Upper lobe of left lung (tissue), 4 donors: ENCODE results near the gene ENO3.

Experiments used
- CTCF ChIP-seq, 6 experiments: fragments of 450-650 bp in 4 of 6; fragments of 200-600 bp in 2 of 6; sonication (generic) in 2 of 6; IDR thresholded peaks; one replicate each; pipeline ENCODE4 v1.5.1; 2016 to 2019; ENCODE audit warnings: antibody characterized with exemption in 6 of 6
- EP300 ChIP-seq, 4 donors: sonication (generic); formaldehyde crosslinking; IDR thresholded peaks; one replicate each; pipeline ENCODE4 v1.5.1; 2017; ENCODE audit warnings: antibody characterized with exemption in 4 of 4, control low read depth in 2 of 4
- POLR2A ChIP-seq, 4 donors: fragments of 450-650 bp; IDR thresholded peaks; one replicate each; pipeline ENCODE4 v1.5.1; 2016 to 2017; ENCODE audit warnings: antibody characterized with exemption in 4 of 4, mild to moderate bottlenecking in 2 of 4

- TF ChIP-seq CTCF (IDR thresholded peaks at IDR 0.05) (no peak), POLR2A (IDR thresholded peaks at IDR 0.05) (no peak), EP300 (IDR thresholded peaks at IDR 0.05) (no peak)
Observed at GRCh38 chr17:4945944-4946280, 5.0 kb upstream of the ENO3 start.
